HG02840 (cell line): ENCODE measurements around the gene CORO1C.

Experiments
- ATAC-seq: cut with Tn5 transposase; IDR thresholded peaks from one replicate; pipeline ENCODE4 v1.9.1; 2021; ENCODE audit warnings: mild to moderate bottlenecking, moderate library complexity, moderate number of reproducible peaks; ENCODE audit not compliant: unreplicated experiment, low FRiP score

The CORO1C gene

GRCh38 chr12:108727868-108728735 is 3.2 kb downstream of the CORO1C start:
- ATAC-seq = no peak

GRCh38 chr12:108727161-108727560 is 4.2 kb downstream of the CORO1C start:
- no peak for ATAC-seq

- no peak for ATAC-seq
Observed at GRCh38 chr12:108724890-108725151, 6.5 kb downstream of the CORO1C start.

- ATAC-seq = no peak
Observed at GRCh38 chr12:108724054-108724889, 7.0 kb downstream of the CORO1C start.

- ATAC-seq = no peak
Observed at GRCh38 chr12:108722992-108723766, 8.1 kb downstream of the CORO1C start.

DNA sequence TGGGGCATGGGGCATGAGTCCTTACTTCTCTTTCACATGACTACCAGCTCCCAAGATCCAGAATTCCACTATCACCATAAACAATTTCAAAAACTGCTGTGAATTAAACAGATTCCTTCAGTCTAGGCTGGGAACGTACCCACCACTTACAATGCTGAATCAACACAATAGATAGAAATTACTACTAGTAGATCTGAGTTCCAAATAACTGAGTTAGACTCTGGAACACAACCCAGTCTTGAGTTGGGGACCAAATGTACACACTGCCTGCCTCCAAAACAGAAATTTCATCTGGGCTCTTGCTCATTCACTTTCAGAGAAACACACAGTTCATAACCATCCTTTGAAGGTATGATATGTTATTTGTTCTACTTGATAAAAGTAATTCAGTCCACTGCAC is 8.9 kb downstream of the CORO1C start:
- ATAC-seq = no peak

DNA sequence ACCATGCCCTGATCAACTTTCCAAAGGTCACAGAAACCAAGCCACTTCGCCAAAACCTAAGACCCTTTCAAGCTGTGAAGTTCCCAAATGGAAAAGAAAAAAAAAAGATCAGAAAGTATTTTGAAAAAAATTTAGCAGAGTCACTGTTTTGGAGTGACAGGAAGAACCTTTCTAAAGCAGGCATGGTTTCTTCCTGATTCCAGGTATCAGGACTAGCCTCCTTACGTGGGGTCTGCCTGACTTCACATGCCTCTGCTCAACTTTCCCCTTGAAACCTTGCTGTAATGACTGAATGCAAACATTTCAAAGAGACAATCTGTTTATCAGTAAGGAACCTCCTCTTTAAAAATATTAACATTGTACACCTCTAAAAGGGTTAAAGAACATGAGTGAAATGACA is 9.5 kb downstream of the CORO1C start:
- no peak for ATAC-seq

- ATAC-seq = no peak
Observed at GRCh38 chr12:108720757-108721514, 10.4 kb downstream of the CORO1C start.

DNA sequence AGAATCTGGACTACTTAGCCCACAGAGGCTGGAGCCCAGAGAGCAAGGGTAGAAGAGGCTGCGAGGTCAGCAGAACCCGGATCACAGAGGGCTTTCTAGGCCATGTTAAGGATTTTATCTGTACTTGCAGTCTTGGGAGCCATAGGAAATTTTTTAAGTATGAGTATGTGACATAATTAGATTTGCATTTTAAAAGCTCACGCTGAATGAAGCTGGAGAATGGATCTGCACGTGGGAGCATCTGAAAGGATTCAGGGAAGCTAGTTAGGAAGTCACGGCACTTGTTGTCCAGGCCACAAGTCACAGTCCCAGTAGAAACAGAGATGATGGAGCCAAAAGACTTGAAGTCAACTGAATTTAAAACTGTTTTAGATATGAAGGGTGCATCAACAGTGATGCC is 14.1 kb downstream of the CORO1C start:
- no peak for ATAC-seq

DNA sequence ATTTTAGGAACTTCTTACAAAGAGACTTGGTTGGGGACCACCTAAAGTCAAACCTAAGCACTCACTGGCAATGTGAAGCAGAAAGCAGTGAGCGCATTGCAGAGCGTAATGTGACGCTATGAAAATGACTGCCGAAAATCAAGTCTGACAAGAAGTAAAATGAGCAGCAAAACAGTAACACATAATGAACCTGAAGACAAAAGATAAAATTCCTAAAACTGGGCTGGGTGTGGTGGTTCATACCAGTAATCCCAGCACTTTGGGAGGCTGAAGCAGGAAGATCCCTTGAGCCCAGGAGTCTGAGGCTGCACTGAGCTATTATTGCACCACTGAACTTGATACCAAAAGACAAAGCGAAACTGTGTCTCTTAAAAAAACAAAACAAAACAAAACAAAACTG is 16.5 kb downstream of the CORO1C start:
- ATAC-seq = no peak

GRCh38 chr12:108713471-108713870 is 17.8 kb downstream of the CORO1C start:
- no peak for ATAC-seq

GRCh38 chr12:108712925-108713203 is 18.5 kb downstream of the CORO1C start:
- no peak for ATAC-seq

- no peak for ATAC-seq
Observed at GRCh38 chr12:108712165-108712924, 19.0 kb downstream of the CORO1C start.

- no peak for ATAC-seq
Observed at GRCh38 chr12:108711489-108712164, 19.7 kb downstream of the CORO1C start.

DNA sequence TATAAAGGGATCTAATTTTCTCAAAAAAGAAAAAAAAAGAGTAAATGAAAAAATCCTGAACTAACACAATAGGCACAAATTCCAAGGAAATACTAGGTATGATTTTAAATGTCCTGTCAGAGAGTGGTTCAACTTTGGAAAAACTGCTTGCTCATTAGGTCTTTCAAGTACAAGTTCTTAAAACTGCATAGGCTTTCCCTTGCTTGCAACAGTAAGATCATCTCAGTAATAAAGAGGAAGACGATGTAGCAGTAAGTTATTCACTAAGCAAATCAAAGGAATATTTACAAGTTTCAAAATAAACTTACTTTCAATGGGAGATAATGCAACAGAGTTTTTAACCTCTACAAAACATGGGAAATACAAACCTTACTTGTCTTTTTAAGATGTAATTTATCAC is 21.6 kb downstream of the CORO1C start:
- no peak for ATAC-seq

DNA sequence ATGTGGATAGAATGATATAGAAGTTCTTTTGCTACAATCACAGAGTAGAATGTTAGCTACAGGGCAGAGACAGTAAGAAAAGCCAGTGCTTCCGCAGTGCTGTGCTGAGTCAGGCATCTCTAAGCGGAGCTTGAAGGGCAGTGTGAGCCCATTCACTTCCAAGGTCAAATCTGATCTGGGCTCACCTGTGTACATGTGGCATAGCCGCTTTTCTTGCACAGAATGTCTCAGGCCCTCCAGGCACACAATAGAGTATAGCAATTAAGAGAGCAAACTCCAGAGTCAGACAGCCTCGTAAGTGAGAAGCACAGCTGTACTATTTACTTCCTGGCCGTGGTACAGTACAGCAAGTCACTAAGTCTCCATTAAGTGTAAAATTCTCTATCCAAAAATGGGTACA is 26.8 kb downstream of the CORO1C start:
- no peak for ATAC-seq

DNA sequence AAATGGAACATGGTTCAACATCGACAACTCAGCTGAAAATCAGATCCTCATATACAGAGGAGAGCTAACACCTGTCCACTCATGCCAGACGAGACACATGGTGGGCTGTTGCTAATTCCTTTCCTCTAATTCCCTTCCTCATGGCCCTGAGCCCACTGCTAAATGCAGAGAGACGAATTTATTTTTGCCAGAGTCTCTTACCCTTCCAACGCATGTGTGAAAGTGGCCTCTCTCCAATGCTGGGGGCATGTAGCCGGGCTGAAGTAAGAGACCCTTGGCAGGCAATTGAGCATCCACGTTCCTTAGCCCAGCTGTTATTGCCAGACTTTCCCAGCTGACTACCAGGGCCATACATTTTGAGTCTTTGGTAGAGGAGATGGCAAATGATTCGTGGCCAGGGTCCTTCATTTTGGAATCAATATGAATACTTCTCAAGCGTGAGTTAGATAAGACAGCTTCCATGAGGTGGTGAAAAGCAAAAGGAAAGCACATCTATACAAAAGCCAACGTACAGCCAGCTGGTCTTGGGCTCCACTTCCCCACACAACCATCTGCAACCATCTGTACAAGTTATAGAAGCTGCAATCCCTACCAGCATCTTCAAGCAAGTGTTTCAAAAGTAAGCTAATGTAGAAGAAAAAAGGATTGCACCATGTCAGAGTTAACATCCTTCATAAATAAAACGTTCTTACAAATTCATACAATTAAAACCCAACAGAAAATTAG is 28.6 kb downstream of the CORO1C start:
- ATAC-seq = no peak

- no peak for ATAC-seq
Observed at GRCh38 chr12:108701779-108702441, 29.4 kb downstream of the CORO1C start.
